Endothelial cell of umbilical vein (primary cell): ENCODE results near the gene HNRNPLL. TPM values are rescaled to one million over a fixed set of nuclear protein-coding genes. Genes with fewer than 3 reads are reported as not detected.

Experiments
- BruUV-seq: library from RNA; stranded (reverse); fragments of 400-500 nt; replicated peaks from 2 replicates; lab custom pipeline; 2021; lab: Mats Ljungman, UMichigan
- CTCF ChIA-PET: fragments of 300-600, 350-600 bp; sonication (Branson Sonifier 250); formaldehyde crosslinking; loops from one replicate; lab custom pipeline; 2021; ENCODE audit warnings: antibody characterized with exemption, inconsistent platforms; lab: Charles Lee
- POLR2A ChIA-PET: fragments of 300-600, 350-600 bp; sonication (Branson Sonifier 250); formaldehyde crosslinking; loops from one replicate; lab custom pipeline; 2021; ENCODE audit warnings: antibody characterized with exemption, inconsistent platforms; lab: Charles Lee
- DNase-seq: peaks from one replicate; pipeline ENCODE4 v3.0.0-alpha.2; 2011; ENCODE audit warnings: low read depth, low spot score
- FAIRE-seq: peaks from 2 replicates; lab custom pipeline; 2011; peaks lifted over from hg19 to GRCh38; lab: Jason Lieb, UNC
- H2AFZ ChIP-seq: 2 replicates; pipeline ENCODE4 v1.6.0; 2012; ENCODE audit warnings: low read depth, low read length, control low read depth, inconsistent platforms
- H3K27ac ChIP-seq: 2 replicates; pipeline ENCODE4 v1.5.1; 2011; ENCODE audit warnings: low read depth, mild to moderate bottlenecking, control low read depth, low read length, moderate library complexity; ENCODE audit not compliant: insufficient read depth
- H3K27me3 ChIP-seq, 2 experiments: 2 replicates each; pipeline versions ENCODE4 v1.6.0 to v1.6.1; 2011; ENCODE audit warnings: low read length in 2 of 2, mixed read lengths in 1 of 2; ENCODE audit not compliant: control insufficient read depth in 2 of 2, insufficient read depth in 2 of 2
- H3K36me3 ChIP-seq, 2 experiments: 2 replicates in 1 of 2; 3 replicates in 1 of 2; pipeline ENCODE4 v1.5.1; 2011; ENCODE audit warnings: low read length in 2 of 2, mild to moderate bottlenecking in 1 of 2, moderate library complexity in 1 of 2; ENCODE audit not compliant: control insufficient read depth in 2 of 2, insufficient read depth in 2 of 2; ENCODE audit errors: extremely low read depth in 1 of 2
- H3K4me1 ChIP-seq: 3 replicates; pipeline ENCODE4 v1.5.1; 2011; ENCODE audit warnings: mild to moderate bottlenecking, low read length; ENCODE audit not compliant: control insufficient read depth, insufficient read depth; ENCODE audit errors: extremely low read depth
- H3K4me2 ChIP-seq: 2 replicates; pipeline ENCODE4 v1.6.1; 2011; ENCODE audit warnings: low read length, control low read depth, mixed read lengths; ENCODE audit not compliant: insufficient read depth
- H3K4me3 ChIP-seq, 3 experiments: fragments of 200-600 bp in 1 of 3; sonication (generic), shearing (Covaris generic) in 1 of 3; replicated peaks in 1 of 3; 2 replicates each; pipeline ENCODE4 v1.5.1; 2011 to 2016; ENCODE audit warnings: control low read depth in 3 of 3, low read length in 3 of 3, mild to moderate bottlenecking in 2 of 3, inconsistent platforms in 1 of 3, low read depth in 1 of 3, moderate library complexity in 1 of 3; ENCODE audit not compliant: insufficient read depth in 1 of 3
- H3K79me2 ChIP-seq: 2 replicates; pipeline ENCODE4 v1.6.0; 2012; ENCODE audit warnings: low read length, inconsistent platforms; ENCODE audit not compliant: control insufficient read depth, insufficient read depth
- H3K9ac ChIP-seq: replicated peaks from 2 replicates; pipeline ENCODE3; 2011; ENCODE audit warnings: low read length, control low read depth; ENCODE audit not compliant: insufficient read depth; ENCODE audit errors: extremely low read depth
- H3K9me1 ChIP-seq: replicated peaks from 3 replicates; pipeline ENCODE4 v1.6.0; 2011; ENCODE audit warnings: mild to moderate bottlenecking, low read length; ENCODE audit not compliant: control insufficient read depth, insufficient read depth; ENCODE audit errors: extremely low read depth
- H3K9me3 ChIP-seq: replicated peaks from 2 replicates; pipeline ENCODE4 v1.5.1; 2012; ENCODE audit warnings: low read length, inconsistent platforms; ENCODE audit not compliant: control insufficient read depth, insufficient read depth
- H4K20me1 ChIP-seq: replicated peaks from 2 replicates; pipeline ENCODE3; 2011; ENCODE audit warnings: mild to moderate bottlenecking, low read length; ENCODE audit not compliant: control insufficient read depth, insufficient read depth; ENCODE audit errors: extremely low read depth
- EZH2 ChIP-seq: IDR thresholded peaks from 2 replicates; pipeline ENCODE4 v1.6.1; 2012; ENCODE audit warnings: borderline replicate concordance, low read depth, mild to moderate bottlenecking, moderate library complexity, low read length, inconsistent platforms; ENCODE audit not compliant: severe bottlenecking
- FOS ChIP-seq: IDR thresholded peaks from 2 replicates; pipeline ENCODE4 v1.6.1; 2011; ENCODE audit warnings: mild to moderate bottlenecking, low read length, moderate library complexity, borderline replicate concordance; ENCODE audit not compliant: insufficient read depth
- GATA2 ChIP-seq: IDR thresholded peaks from 2 replicates; pipeline ENCODE4 v1.7.0; 2011; ENCODE audit warnings: low read depth, mild to moderate bottlenecking, moderate library complexity, mixed read lengths, low read length; ENCODE audit not compliant: insufficient read length, insufficient read depth
- JUN ChIP-seq: IDR thresholded peaks from 2 replicates; pipeline ENCODE4 v1.6.1; 2011; ENCODE audit warnings: borderline replicate concordance, low read depth; ENCODE audit not compliant: insufficient read length, insufficient read depth
- POLR2A ChIP-seq: IDR thresholded peaks from 2 replicates; pipeline ENCODE4 v1.6.1; 2012; ENCODE audit warnings: low read depth, mild to moderate bottlenecking, control low read depth, low read length
- POLR2AphosphoS5 ChIP-seq: IDR thresholded peaks from 2 replicates; pipeline ENCODE4 v1.6.1; 2012; ENCODE audit warnings: low read depth, mild to moderate bottlenecking, control low read depth, low read length, moderate library complexity; ENCODE audit not compliant: insufficient read depth
- dilution Hi-C: fragments of 300-500 bp; cut with MboI; formaldehyde crosslinking; loops from one replicate; pipeline ENCODE4 v1.15.0; 2019; ENCODE audit warnings: low sequenced_read_pairs; ENCODE audit not compliant: extremely low pct_ligation_motif_present
- intact Hi-C: fragments of 100-400 bp; cut with micrococcal nuclease; formaldehyde crosslinking; loops from one replicate; pipeline ENCODE4 v1.10.0; 2022
- polyA plus RNA-seq, 4 experiments: library from polyadenylated mRNA; depleted of rRNA in 3 of 4; stranded (reverse) in 3 of 4; unstranded in 1 of 4; fragments of >200 nt; gene quantifications; 2 replicates each; pipeline versions ENCODE4 v1.2.1 to v1.2.3, GENCODE V29; 2011 to 2012; ENCODE audit warnings: missing spikeins in 1 of 4
- total RNA-seq: library from RNA; stranded (reverse); gene quantifications from 2 replicates; pipeline ENCODE4 v1.2.3, GENCODE V29; 2021
- TF ChIP-seq, protein P1 (sequence below): IDR thresholded peaks from 2 replicates; pipeline ENCODE4 v1.6.1; 2011; ENCODE audit not compliant: insufficient read depth, insufficient read length

Gene HNRNPLL
- total and polyA plus RNA-seq, 2 donors (not counting 3 experiments of a cell fraction or from before 2014, with no cell fraction given), result 19.8 to 56.2 TPM

GRCh38 chr2:38549851-38550250 is 52.9 kb downstream of the HNRNPLL start:
- DNase-seq (no peak), FAIRE-seq (no peak)
- Histone ChIP-seq H3K9me3 (no peaks in the 10 kb centered on the region), H3K4me3 (no peak overlapping the region), H3K79me2 (no peaks in the 10 kb centered on the region), H4K20me1 (no peaks in the 10 kb centered on the region), H3K4me1 (no peaks in the 10 kb centered on the region), H3K27ac (no peak overlapping the region), H3K4me2 (no peak overlapping the region), H2AFZ (no peak overlapping the region), H3K9me1 (no peaks in the 10 kb centered on the region), H3K36me3 (peaks cover 0 to 2% of the 10 kb centered on the region in 2 experiments), H3K9ac (no peak overlapping the region), H3K27me3 (no peaks in the 10 kb centered on the region)
- dilution Hi-C loops (no loop called here), intact Hi-C loops (no loop called here)
- CTCF ChIA-PET, result interaction anchor here (1.8 kb wide), 1 partner anchor 32 kb away, joined by 7 read pairs; no protein-coding TSS in a partner anchor
- no TSS peak for BruUV-seq
- TF ChIP-seq, protein P1, sequence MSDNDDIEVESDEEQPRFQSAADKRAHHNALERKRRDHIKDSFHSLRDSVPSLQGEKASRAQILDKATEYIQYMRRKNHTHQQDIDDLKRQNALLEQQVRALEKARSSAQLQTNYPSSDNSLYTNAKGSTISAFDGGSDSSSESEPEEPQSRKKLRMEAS, result no peak
- no peak for TF ChIP-seq FOS
- no peak for TF ChIP-seq EZH2
- TF ChIP-seq POLR2AphosphoS5, result no peak
- TF ChIP-seq JUN, result no peak
- TF ChIP-seq GATA2, result no peak
- no peak for TF ChIP-seq POLR2A
- POLR2A ChIA-PET, result interaction anchor here (1.0 to 1.2 kb wide), 2 partner anchors 202 kb away, joined by 3 to 4 read pairs; partner anchors contain the start of gene SRSF7
